Peyer's patch (tissue), 4 donors: Measurements from ENCODE around the gene POU6F2.
"Not testable (repeated sequence)": the region's sequence is repeated elsewhere in the genome, so short reads cannot be mapped to it uniquely, and the experiment has no call there.

Experiments
- CTCF ChIP-seq, 6 experiments: fragments of 450-650 bp in 4 of 6; fragments of 200-600 bp in 2 of 6; sonication (generic) in 1 of 6; IDR thresholded peaks; one replicate each; pipeline ENCODE4 v1.5.1; 2017 to 2019; ENCODE audit warnings: antibody characterized with exemption in 6 of 6, mild to moderate bottlenecking in 3 of 6, moderate library complexity in 1 of 6
- POLR2A ChIP-seq, 2 donors: fragments of 450-650 bp; IDR thresholded peaks; one replicate each; pipeline ENCODE4 v1.5.1; 2017; ENCODE audit warnings: antibody characterized with exemption in 2 of 2, mild to moderate bottlenecking in 2 of 2, moderate library complexity in 2 of 2

DNA sequence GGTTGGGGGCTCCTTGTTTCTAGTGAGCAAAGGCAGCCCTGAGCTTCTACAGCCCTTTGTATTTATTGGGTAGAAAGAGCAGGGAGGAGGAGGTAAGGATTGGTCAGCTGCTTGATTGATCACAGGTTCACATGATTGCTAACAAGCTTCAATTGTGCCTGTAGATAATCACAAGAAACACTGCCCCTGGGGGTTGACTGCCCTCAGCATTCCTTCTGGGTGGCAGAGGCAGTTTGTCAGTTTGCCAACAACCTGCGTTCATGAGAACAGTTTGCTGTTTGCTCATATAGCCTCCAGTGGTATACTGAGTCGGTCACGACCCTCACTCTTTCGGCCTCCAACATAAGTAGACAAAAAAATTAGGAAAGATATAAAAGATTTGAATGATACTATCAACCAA, 30.2 kb upstream of the POU6F2 start:
- TF ChIP-seq CTCF, POLR2A (IDR thresholded peaks at IDR 0.05): not testable (repeated sequence)
